Glomerular visceral epithelial cell (primary cell): Measurements from ENCODE around the gene MYF6.

Experiments used
- DNase-seq: peaks from one replicate; pipeline ENCODE4 v3.0.0-alpha.2; 2016; ENCODE audit errors: extremely low spot score

Gene MYF6

DNA sequence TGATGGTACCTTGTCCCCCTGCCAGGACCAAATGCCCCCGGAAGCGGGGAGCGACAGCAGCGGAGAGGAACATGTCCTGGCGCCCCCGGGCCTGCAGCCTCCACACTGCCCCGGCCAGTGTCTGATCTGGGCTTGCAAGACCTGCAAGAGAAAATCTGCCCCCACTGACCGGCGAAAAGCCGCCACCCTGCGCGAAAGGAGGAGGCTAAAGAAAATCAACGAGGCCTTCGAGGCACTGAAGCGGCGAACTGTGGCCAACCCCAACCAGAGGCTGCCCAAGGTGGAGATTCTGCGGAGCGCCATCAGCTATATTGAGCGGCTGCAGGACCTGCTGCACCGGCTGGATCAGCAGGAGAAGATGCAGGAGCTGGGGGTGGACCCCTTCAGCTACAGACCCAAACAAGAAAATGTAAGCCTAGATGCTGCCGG, 410 bp downstream of the MYF6 start:
- no peak for DNase-seq

- no peak for DNase-seq
These were observed 983 bp downstream of the MYF6 start for GRCh38 chr12:80708259-80708974.

- no peak for DNase-seq
These were observed 1.5 kb downstream of the MYF6 start for GRCh38 chr12:80708975-80709328.

- no peak for DNase-seq
These were observed 2.6 kb downstream of the MYF6 start for GRCh38 chr12:80709811-80710726.

DNA sequence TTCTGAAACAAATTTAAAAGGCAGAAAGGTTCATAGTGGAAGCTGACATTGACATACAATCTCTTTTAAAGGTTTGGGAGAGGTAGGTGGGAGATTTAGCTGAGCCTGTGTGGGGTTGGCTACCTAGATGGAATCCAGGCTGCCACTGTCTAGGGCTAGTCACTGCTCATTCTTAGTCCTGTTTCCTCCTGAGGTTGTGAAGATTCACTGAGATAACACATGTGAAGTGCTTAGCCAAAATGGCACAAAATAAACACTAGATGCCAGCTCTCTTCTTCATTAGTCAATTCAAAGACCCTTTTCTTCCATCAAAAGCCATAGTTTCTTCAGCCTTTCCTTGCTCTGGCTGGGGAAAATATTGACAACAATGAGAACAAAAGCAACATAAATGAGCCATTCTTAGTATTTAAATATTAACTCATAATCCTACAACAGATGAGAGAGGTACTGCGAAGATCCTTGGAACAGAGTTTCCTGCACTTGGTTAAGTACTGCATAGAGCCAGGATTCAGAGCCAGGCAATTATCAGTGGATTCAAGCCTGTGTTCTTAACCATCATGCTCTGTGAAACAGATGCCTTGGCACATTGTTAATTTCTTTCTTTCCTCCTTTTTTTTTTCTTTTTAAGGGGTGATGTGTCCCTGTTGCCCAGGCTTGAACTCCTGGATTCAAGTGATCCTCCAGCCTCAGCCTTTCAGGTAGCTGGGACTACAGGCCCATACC, 3.5 kb downstream of the MYF6 start:
- DNase-seq, result no peak

DNA sequence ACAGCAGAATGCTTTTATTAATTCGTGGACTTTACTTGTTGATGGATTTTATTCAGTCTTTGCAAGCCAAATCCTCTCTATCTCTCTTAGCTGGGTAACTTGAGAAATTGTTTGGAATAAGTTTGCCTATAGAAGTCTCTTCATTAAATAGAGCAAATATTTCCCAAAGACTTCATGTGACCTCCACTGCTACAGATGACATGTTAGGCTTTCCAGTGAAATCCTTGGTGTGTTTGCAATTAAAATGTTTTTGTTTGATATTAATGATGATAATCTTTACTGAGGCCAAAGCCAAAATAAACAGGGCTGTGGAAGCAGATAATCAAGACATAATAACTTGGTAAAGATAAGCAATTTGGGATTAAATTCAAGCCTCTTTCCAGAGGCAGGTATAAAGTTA, 4.4 kb downstream of the MYF6 start:
- DNase-seq, result no peak

- no peak for DNase-seq
These were observed 5.4 kb downstream of the MYF6 start for GRCh38 chr12:80712866-80713265.

GRCh38 chr12:80713419-80713818, 6.0 kb downstream of the MYF6 start:
- no peak for DNase-seq

GRCh38 chr12:80714055-80714454, 6.6 kb downstream of the MYF6 start:
- no peak for DNase-seq

GRCh38 chr12:80714846-80715245, 7.4 kb downstream of the MYF6 start:
- DNase-seq, result no peak

DNA sequence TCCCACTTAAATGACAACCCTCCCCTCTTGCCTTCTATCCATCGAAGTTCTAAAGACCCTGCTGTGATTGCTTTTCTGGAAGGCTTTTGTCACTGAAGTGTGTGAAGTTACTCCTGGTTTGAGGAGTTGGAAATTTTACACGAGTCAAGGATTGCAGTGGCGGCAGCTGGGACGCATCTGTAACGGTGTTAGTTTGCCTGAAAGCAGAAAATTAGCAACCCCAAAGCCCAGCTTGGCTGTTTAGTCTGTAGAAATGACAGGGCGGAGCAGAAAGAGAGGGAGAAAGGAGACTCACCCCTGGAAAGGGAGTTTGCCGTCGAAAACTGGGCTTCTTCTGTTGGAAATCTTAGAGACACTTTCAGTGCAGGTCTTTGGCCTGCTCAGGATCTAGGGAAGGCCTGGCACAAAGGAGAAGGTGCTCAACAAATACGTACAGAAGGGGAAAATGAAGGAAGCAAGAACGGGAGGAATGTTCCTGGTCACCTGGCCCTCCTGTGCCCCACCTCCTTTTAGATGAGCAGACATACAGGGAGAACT, 8.3 kb downstream of the MYF6 start:
- no peak for DNase-seq

DNA sequence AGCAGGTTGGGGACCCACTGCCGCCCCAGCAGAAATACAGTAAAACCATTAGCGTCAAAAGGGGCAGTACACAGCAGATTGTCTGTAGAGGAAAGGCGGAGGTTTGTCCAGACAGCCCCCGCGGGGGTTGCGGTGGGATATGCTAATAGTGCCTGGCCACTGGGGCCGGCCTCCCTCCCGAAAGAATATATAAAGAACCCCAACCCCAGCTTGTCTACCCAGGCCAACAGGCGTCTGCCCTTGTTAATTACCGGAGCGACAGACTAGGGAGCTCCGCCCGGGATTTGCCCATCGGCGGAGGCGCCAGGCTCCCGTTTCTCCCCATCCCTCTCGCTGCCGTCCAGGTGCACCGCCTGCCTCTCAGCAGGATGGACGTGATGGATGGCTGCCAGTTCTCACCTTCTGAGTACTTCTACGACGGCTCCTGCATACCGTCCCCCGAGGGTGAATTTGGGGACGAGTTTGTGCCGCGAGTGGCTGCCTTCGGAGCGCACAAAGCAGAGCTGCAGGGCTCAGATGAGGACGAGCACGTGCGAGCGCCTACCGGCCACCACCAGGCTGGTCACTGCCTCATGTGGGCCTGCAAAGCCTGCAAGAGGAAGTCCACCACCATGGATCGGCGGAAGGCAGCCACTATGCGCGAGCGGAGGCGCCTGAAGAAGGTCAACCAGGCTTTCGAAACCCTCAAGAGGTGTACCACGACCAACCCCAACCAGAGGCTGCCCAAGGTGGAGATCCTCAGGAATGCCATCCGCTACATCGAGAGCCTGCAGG, 9.4 kb downstream of the MYF6 start, which contains the start of gene MYF5:
MYF5 (plus strand) TSS at position 217 of the 774 bp plus-strand sequence; CDS start at position 369, 152 bp downstream.
- no peak for DNase-seq

GRCh38 chr12:80717856-80718255, 10.4 kb downstream of the MYF6 start:
- DNase-seq, result no peak

DNA sequence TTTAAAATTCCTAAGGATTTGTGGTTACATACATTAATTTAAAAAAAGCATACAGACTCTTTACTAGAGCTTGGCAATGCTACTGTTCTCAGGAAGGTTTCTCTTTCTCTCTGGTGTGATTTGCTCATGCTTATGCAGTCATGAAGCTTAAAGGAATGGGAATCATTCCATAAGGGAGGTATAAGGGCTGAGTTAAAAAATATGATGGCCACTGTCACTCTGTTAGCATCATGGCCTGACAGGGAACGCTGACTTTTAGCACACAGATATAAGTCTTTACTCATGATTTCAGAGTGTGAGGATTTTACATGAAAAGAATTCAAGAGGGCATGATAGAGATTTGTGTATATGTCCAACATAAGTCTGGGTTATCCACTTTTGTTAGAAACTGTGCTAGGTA, 13.1 kb downstream of the MYF6 start:
- DNase-seq, result no peak

- DNase-seq, result no peak
These were observed 13.9 kb downstream of the MYF6 start for GRCh38 chr12:80721326-80721725.

DNA sequence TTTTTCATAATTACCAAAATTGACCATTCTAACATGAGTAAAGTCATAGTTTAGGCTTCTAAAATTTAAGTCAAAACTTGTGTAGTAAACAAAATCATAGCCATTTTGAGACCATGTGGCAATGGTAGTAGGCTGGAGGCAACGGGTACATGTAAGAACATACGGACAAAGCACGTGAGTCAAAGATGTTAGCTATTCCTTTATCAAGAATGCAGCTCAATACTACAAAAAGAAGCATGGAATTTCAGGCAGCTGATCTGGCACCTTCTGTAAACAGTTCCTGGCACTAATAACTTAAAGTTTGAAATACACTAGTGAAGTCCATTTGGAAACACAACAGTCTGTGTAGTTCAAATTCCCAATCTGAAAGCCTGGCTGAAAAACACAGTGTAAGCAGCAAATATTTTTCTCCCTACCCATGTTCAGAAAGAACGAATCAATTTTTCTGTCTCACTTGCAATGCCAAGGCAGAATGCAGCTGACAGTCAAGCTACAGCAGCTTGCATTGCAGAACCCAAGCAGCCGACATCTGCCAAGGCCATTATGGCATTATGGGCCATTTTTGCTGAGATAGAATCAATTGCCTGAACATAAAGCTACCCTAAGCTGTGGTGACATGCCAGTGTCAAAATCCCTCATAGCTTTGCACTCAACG, 38.5 kb downstream of the MYF6 start:
- DNase-seq, result no peak

GRCh38 chr12:80747800-80748199, 40.4 kb downstream of the MYF6 start:
- no peak for DNase-seq

- no peak for DNase-seq
These were observed 42.0 kb downstream of the MYF6 start for GRCh38 chr12:80749456-80749855.

DNA sequence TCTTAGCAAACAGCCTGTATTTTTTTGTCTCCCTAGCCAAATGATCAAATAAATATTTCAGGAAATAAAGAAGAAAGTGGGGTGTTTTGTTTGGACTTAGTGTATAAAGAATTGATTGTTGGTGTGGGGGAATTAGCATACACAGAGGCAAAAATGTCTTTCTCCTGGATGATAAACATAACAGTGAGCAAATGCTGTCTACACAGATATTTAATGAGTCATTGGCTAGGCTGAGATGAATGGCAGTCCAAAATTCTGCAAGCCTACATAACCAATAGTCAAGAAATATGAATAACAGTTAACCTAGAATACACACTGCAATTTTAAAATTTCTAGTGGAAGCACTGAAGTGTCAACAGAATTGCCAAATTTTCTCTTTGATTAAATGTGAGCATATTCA, 45.0 kb downstream of the MYF6 start:
- DNase-seq, result no peak

DNA sequence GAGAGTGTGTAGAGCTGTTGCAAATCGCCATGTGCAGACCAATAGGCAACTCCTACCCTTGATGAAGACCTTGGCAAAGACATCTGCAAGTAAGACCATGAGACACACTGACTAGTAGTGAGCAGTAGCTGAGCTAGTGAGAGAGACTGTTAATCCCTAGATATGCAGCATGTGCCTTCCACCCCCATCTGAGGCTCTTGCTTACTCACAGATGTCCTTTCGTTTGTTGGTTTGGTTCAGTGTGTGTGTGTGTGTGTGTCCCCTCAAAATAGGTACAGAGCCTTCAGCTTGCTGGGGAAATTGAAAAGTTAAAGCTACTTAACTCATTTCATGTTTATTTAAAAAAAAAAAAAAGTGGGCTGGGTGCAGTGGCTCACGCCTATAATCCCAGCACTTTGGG, 46.8 kb downstream of the MYF6 start:
- DNase-seq, result no peak

GRCh38 chr12:80756875-80757274, 49.4 kb downstream of the MYF6 start:
- DNase-seq, result no peak
